Right renal cortex interstitium (tissue), 3 donors: ENCODE measurements around the gene SEC16A. TPM values are rescaled to one million over a fixed set of nuclear protein-coding genes. Genes with fewer than 3 reads are reported as not detected.

Experiments
- DNase-seq, 3 donors: peaks; one replicate each; pipeline ENCODE4 v3.0.0-alpha.2; 2013; ENCODE audit warnings: low read depth in 3 of 3, low spot score in 2 of 3
- polyA plus RNA-seq, 3 donors: library from polyadenylated mRNA; unstranded; fragments of 120-200 nt; gene quantifications; one replicate each; pipeline ENCODE4 v1.2.1, GENCODE V29; 2013; ENCODE audit not compliant: insufficient read length in 3 of 3

The SEC16A gene
- polyA plus RNA-seq, 3 donors = 48.7 to 58.0 (median 56.8) TPM

DNA sequence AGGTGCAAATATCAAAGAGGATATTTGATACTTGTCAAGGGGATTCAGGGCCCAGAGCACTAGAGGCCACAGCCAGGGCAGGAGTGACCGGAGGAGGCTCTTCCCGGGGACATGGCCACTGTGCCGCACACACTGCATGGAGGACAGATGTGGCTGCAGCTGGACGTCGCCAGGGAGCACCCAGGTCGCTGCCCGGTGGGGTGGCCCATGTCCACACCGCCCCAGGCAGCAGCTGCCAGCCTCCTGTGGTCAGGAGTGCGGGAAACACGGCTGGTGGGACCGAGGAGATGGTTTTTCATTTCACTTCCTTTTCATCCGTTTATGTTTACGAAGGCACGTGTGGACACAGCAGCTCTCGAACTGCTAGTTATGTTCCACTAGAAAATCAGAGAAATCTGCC, 15.1 kb downstream of the SEC16A start:
- no peak for DNase-seq

DNA sequence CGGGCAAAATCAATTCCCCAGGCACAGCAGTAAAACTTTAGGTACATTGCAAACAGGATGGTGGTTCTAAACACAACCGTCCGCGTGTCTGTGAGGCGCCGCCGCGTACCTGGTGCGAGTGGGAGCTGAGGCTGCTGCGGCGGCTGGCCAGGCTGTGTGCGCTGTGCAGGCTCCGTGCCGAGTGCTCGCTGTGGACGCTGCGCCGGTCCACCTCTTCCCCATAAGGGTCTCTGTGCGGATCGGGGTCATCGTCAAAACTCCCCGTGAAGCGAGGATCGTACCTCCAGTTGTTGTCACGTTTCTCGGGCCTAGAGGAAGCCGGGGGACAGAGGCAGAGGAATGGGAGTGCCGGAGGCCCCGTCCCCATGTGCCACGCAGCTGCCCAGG, 16.7 kb downstream of the SEC16A start:
- DNase-seq = no peak

- no peak for DNase-seq
These were observed 17.2 kb downstream of the SEC16A start for GRCh38 chr9:136465500-136466154.

DNA sequence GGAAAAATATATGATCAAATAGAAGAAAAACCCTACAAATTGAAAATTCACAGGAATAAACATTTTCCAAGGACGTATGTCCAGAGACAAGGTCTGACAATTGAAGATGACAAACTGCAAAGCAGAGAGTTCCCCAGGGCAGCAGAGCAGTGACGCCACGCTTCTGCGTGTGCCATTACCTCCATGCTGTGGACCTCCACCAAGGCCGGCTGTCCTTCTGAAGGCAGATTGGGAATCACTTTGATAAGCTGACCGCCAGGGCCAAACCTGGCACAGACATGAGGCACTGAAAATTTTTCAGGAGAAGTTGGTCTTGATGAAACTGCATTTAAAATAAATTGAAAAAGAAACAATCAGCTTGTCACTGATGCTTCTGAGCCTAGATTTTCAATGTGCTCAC, 18.6 kb downstream of the SEC16A start:
- no peak for DNase-seq

DNA sequence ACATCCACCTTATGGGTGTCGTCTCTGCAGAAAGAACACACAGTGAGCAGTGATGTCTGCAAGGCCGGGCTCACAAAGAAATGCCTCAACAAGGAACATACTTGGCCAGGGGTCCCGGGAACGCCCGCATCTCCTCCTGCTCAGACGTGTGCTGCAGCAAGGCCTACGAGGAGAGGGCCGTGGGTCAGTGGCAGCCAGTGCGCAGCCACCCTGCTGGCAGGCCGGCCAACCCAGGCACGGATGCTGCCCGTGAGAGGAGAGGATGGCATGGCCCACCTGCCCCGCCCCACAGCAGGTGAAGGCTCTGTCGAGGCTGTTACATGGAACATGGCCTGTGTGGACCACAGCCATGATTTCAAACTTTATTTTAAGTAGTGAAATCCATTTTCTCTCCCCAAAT, 19.3 kb downstream of the SEC16A start:
- DNase-seq = no peak

GRCh38 chr9:136462664-136463063, 20.2 kb downstream of the SEC16A start:
- no peak for DNase-seq

GRCh38 chr9:136460772-136461325, 22.0 kb downstream of the SEC16A start:
- no peak for DNase-seq

DNA sequence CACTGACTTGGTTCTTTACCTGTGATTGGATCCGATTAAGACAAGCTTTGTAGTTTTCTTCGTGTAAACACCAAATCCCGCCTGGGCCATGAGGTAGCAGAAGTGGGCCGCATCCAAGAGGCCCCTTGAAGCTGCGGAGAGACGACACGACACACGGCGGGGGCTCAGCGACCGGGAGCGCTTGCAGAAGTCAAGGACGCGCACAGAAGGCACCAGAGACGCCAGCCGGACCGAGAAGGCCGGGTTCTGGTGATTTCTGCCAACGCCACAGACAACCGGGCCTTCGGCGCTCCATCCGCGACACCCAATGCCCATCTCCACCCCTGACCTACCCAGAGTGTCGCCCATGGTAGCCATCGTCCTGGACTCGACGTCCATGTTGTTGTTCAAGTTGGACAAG, 23.4 kb downstream of the SEC16A start:
- no peak for DNase-seq

GRCh38 chr9:136457326-136457725, 25.5 kb downstream of the SEC16A start:
- DNase-seq = no peak

DNA sequence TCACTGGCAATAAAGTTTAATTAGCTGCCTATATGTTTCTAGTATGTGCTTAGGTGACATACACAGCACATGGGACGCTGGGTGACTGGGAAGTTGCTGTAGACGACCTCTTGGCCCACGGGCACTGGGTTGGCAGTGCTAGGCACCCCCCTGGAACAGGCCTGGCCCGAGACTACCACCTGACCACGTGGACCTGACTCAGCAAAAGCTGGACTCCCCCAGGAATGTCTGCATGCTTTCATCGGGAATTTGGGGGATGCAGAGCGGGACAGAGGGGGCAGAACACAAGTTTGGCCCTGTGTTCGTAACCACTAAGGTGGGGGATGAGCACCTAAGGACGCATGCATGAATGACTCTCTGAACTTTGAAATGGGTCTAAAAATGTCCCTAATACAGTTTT, 26.6 kb downstream of the SEC16A start:
- no peak for DNase-seq

DNA sequence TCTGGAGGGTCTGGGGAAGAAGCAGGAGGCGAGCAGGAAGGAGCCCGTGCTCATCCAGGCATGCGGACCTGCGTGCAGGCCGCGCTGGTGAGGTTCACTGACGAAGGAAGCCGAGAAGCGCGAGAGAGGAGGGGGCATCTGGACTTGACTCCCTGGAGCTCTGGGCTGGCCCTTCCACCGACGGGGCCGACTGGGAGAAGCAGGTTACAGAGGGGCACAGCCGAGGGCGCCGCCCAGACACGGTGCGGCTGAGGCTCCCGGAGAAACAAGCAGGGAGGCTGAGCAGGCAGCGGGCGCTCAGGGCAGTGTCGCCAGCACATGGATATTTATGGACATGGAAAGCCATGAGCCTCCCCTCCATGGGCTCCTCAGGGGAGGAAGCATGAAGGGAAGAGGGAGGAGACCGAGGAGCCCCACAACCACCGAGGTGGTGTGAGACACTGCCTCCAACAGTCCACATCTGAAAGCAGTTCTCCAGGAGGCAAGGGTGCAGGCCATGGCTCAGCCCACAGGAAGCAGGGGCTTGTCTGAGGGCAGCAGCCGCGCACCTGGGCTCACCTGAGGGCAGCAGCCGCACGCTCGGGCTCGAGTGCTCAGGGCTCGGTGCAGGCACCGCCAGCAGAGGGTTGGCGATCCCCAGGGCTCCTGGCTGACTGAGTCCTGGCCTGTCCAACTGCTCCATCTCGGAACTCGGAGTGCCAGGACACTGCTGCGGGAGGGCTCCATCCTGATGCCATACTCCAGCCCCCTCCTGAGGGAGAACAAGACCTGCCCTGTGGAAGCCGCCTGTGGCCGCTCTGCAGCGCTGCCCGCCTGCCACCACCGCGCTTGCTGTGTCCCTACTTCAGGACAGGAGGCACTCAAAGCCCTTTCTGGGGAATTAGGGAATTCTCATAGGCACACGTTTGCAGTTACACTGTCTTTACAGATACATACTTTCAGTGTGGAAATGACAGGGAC, 27.5 kb downstream of the SEC16A start:
- no peak for DNase-seq

- DNase-seq = no peak
These were observed 28.6 kb downstream of the SEC16A start for GRCh38 chr9:136454026-136454796.

GRCh38 chr9:136453326-136453725, 29.5 kb downstream of the SEC16A start:
- no peak for DNase-seq

DNA sequence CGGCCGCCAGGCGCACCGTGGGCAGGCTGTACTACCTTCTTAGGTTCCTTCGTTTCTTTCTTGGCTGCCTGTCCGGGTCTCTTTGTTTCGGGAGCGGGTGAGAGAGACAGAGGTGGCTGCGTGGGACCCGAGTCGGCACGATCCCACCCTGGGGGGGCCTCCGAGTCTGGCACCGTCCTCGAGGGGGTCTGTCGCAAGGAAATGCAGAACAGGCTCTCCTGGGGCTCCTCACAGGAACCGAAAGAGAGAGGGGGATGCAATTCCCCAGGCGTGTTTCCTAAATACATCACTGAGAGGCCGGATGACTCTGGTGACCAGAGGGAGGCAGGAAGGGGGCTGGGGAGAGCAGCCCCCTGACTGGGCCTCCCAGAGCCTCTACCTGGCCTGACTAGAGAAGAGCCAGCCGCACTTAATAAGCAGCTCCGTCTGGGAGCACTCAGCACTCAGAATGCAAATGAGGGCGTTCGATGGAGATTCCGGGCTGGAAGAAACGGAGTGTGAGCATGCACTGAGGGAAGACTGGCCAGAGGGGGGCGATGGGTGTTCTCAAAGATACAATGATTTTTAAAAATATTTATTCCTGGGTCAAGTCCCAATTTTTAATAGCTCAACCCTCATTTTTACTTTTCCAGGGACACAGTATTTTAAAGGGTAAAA, 31.5 kb downstream of the SEC16A start:
- no peak for DNase-seq

- DNase-seq = no peak
These were observed 34.2 kb downstream of the SEC16A start for GRCh38 chr9:136448655-136449054.

DNA sequence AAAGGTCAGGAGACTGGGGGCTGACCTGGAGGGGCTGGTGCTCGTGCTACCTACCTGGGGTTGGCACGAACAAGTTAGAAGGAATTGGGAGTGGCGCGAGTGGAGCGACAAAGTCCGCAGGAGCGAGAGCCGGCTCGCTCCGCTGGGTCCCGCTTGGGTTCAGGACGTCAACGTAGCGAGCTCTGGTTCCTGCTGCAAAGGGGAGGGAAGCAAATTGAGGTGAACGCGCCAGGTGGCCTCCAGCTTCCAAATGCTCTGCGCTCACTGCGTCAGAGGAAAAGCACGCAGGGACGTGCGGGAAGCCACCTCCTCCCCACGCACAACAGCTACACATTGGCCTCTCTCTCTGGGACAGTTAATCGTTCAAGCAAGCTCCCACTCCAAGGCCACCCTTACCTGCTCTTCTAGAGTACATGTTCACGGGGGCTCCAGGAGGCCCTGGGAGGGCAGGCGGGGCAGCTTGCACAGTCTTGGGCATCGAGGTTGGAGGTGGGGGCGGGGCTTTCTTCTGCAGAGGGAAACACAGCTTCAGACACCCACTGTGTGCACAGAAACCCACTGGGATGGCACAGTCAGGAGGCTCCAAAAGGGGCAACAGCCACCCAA, 35.6 kb downstream of the SEC16A start:
- DNase-seq = no peak

DNA sequence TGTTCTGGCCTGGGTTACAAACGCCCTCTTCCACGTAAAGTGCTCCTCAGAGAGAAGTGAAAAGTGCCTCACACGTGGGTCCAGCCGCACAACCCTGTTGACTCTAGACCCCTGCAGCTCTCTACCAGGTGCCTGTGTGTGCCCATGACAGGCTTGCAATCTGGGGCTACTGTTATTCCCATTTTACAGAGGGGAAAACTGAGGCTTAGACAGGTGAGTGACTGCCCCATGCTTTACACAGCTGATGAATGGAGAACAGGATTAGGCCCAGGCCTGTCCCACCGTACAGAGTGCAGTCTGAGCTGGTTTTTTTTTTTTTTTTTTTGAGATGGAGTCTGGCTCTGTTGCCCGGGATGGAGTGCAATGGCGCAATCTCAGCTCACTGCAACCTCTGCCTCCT, 37.0 kb downstream of the SEC16A start:
- no peak for DNase-seq

DNA sequence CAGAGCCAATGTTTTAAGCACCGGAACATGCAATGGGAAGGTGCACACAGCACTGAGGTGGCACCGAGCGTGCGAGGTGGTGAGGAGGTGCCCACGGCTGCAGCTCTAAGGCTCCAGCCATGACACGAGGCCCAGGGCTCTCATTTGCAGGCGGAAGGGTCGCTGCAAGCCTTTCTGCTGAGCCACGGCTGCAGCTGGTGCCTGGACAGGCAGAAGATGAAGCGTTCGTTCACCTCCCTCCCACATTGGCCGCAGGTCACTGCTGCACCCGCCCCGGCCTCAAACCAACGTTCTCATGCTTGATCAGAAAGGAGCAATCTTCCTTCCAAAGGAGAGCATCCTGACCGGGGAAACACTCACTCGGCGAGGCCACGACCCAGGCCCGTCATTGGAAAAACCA, 38.7 kb downstream of the SEC16A start:
- no peak for DNase-seq

DNA sequence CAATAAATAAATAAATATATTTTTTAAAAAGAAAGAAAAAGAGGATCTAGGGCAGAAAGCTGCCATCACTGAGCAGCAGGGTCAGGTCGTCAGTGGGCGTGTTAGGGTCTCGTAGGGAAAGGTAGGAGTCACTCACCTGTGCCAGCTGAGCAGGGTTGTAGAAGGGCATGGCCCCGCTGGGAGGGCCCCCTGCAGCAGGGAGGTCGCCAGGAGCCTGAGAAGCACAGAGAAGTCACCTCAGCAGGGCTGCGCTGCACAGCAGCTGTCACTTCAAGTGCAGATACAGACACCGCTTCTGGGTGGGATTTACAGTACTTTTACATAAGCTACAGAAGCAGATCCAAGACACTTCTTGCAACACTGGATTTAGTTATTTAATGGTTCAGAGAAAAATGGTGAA, 39.2 kb downstream of the SEC16A start:
- DNase-seq = no peak

DNA sequence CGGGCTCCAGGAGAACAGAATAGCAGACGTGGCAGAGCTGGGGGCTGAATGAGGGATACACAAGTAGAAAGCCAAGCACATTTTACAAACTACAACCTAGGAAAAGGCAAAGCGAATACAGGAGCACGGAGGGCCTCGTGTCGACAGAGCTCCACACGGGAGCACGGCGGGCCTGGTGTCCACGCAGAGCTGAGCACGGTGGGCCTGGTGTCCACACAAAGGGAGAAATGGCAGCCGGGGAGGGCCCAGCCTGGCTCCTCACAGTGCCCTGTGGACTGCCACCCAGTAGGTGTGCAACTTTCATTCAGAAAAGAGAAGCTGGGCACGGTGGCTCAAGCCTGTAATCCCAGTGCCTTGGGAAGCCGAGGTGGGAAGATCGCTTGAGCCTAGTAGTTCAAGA, 39.8 kb downstream of the SEC16A start:
- DNase-seq = no peak
